Keratinocyte (primary cell): Measurements from ENCODE around the gene PKNOX1.

Source experiments
- CTCF ChIP-seq, 3 experiments: IDR thresholded peaks in 1 of 3; conservative IDR thresholded peaks in 1 of 3; optimal IDR thresholded peaks in 1 of 3; 2 replicates in 2 of 3; 3 replicates in 1 of 3; pipeline versions ENCODE3 to v1.5.1; 2011; ENCODE audit warnings: low read length in 3 of 3, mild to moderate bottlenecking in 3 of 3, moderate library complexity in 2 of 3, control low read depth in 1 of 3, inconsistent platforms in 1 of 3; ENCODE audit not compliant: insufficient read depth in 2 of 3; ENCODE audit errors: extremely low read depth in 1 of 3
- EZH2 ChIP-seq: IDR thresholded peaks from one replicate; pipeline ENCODE4 v1.6.1; 2012; ENCODE audit warnings: inconsistent platforms, mild to moderate bottlenecking, low read length, moderate library complexity

DNA sequence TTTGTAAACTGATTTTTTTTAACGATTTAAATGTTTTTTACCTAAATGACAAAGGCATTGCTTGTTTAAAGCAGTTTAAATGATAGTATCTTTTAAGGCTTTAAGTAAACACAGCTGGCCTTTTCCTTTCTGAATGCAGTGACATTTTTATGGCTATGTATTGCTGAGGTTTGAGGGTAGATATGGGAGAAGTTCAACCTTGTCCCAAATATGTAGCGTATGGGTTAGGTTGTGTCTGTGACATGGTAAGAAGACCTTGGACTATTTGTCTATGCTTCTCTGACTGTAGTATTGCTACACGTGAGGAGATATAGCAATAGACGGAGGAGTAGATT, 32.5 kb downstream of the PKNOX1 start:
- TF ChIP-seq CTCF (optimal IDR thresholded peaks at IDR 0.05 in 1 of 3, IDR thresholded peaks at IDR 0.05 in 1 of 3, conservative IDR thresholded peaks at IDR 0.05 in 1 of 3; ENCODE audit: extremely low read depth in 1 of 3, insufficient read depth in 2 of 3, low read length in 3 of 3) (no peak), EZH2 (no peak)
